ENCODE measurements around the gene CDC7. TPM values are rescaled to one million over a fixed set of nuclear protein-coding genes. Genes with fewer than 3 reads are reported as not detected.

Gene CDC7
- total RNA-seq, 1 experiment from 2014 or later, result 24.5 TPM

DNA sequence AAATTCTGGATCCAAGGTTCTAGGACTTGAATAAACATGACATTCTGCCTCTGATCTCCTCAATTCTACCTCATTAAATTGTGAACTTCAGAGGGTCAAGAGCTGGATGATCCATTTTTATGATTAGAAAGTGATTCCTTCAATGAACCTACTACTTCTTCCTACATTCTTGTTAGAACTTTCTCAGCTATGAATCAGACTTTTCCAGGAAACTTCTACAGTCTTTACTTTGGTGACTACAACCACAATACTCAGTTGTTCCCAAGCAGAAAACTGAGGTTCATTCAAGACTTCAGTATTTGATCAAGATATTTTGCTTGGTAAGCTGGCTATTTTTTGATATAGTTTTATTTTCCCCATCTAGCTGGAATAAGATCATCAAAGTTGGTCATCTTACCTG lies 51.4 kb downstream of the CDC7 start:
- Histone ChIP-seq H3K27me3 (ENCODE audit: insufficient read depth, low read length) (no peaks in the 10 kb centered on the region), H4K20me1 (ENCODE audit: insufficient read depth) (no peaks in the 10 kb centered on the region), H3K4me2 (ENCODE audit: low read length) (no peak overlapping the region), H3K27ac (ENCODE audit: low read depth, low read length) (no peak overlapping the region), H3K79me2 (ENCODE audit: insufficient read depth, low read length) (no peaks in the 10 kb centered on the region), H3K4me1 (ENCODE audit: control insufficient read depth in 1 of 2, insufficient read depth in 2 of 2, low read length in 2 of 2) (peaks cover 0 to 16% of the 10 kb centered on the region in 2 experiments; a peak in 1 of 4 replicates), H2AFZ (ENCODE audit: low read depth, low read length, poor library complexity, severe bottlenecking) (no peak overlapping the region), H3K9ac (ENCODE audit: low read length) (no peak overlapping the region), H3K9me3 (ENCODE audit: control insufficient read depth in 1 of 2, insufficient read depth in 1 of 2, low read depth in 1 of 2, low read length in 2 of 2) (peaks cover 0 to 4% of the 10 kb centered on the region in 2 experiments; a peak in 1 of 4 replicates), H3K4me3 (replicated peaks in 1 of 2; ENCODE audit: low read depth in 1 of 2, low read length in 2 of 2) (no peak overlapping the region), H3K36me3 (ENCODE audit: control insufficient read depth in 1 of 2, insufficient read depth in 2 of 2, low read length in 2 of 2) (no peaks in the 10 kb centered on the region), H3K9me2 (ENCODE audit: insufficient read depth) (no peaks in the 10 kb centered on the region)
- no TSS peak for BruUV-seq (replicated peaks)
- intact Hi-C loops (cut with micrococcal nuclease), result no loop called here
- CTCF ChIA-PET, result no interaction called here
- RAD21 ChIA-PET (ENCODE audit: low non-redundant PET in 1 of 2, low total read pairs in 2 of 2, uncharacterized antibody in 2 of 2, unreplicated experiment in 2 of 2), result no interaction called here
- DNase-seq (ENCODE audit: low read depth, low spot score), result no peak
- TF ChIP-seq SRF (IDR thresholded peaks at IDR 0.05; ENCODE audit: low read depth) (no peak), POLR2A (IDR thresholded peaks at IDR 0.05; ENCODE audit: borderline replicate concordance, extremely low read depth, insufficient read depth, insufficient read length) (no peak), TCF7L2 (IDR thresholded peaks at IDR 0.05; ENCODE audit: borderline replicate concordance, extremely low read depth, insufficient read depth, insufficient read length) (no peak), CEBPB (IDR thresholded peaks at IDR 0.05; ENCODE audit: low read depth) (no peak), EGR1 (IDR thresholded peaks at IDR 0.05; ENCODE audit: low read depth) (no peak), EZH2phosphoT487 (IDR thresholded peaks at IDR 0.05; ENCODE audit: borderline replicate concordance) (no peak), FOSL1 (IDR thresholded peaks at IDR 0.05; ENCODE audit: low read depth) (no peak)
- TF ChIP-seq, protein P1, sequence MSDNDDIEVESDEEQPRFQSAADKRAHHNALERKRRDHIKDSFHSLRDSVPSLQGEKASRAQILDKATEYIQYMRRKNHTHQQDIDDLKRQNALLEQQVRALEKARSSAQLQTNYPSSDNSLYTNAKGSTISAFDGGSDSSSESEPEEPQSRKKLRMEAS (IDR thresholded peaks at IDR 0.05), result no peak
- TF ChIP-seq, protein P2, sequence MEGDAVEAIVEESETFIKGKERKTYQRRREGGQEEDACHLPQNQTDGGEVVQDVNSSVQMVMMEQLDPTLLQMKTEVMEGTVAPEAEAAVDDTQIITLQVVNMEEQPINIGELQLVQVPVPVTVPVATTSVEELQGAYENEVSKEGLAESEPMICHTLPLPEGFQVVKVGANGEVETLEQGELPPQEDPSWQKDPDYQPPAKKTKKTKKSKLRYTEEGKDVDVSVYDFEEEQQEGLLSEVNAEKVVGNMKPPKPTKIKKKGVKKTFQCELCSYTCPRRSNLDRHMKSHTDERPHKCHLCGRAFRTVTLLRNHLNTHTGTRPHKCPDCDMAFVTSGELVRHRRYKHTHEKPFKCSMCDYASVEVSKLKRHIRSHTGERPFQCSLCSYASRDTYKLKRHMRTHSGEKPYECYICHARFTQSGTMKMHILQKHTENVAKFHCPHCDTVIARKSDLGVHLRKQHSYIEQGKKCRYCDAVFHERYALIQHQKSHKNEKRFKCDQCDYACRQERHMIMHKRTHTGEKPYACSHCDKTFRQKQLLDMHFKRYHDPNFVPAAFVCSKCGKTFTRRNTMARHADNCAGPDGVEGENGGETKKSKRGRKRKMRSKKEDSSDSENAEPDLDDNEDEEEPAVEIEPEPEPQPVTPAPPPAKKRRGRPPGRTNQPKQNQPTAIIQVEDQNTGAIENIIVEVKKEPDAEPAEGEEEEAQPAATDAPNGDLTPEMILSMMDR (IDR thresholded peaks at IDR 0.05 in 2 of 3, conservative IDR thresholded peaks at IDR 0.05 in 1 of 3; ENCODE audit: borderline replicate concordance in 1 of 3, insufficient read depth in 1 of 3, low read depth in 2 of 3, low read length in 2 of 3), result no peak
- TF ChIP-seq, protein P3, sequence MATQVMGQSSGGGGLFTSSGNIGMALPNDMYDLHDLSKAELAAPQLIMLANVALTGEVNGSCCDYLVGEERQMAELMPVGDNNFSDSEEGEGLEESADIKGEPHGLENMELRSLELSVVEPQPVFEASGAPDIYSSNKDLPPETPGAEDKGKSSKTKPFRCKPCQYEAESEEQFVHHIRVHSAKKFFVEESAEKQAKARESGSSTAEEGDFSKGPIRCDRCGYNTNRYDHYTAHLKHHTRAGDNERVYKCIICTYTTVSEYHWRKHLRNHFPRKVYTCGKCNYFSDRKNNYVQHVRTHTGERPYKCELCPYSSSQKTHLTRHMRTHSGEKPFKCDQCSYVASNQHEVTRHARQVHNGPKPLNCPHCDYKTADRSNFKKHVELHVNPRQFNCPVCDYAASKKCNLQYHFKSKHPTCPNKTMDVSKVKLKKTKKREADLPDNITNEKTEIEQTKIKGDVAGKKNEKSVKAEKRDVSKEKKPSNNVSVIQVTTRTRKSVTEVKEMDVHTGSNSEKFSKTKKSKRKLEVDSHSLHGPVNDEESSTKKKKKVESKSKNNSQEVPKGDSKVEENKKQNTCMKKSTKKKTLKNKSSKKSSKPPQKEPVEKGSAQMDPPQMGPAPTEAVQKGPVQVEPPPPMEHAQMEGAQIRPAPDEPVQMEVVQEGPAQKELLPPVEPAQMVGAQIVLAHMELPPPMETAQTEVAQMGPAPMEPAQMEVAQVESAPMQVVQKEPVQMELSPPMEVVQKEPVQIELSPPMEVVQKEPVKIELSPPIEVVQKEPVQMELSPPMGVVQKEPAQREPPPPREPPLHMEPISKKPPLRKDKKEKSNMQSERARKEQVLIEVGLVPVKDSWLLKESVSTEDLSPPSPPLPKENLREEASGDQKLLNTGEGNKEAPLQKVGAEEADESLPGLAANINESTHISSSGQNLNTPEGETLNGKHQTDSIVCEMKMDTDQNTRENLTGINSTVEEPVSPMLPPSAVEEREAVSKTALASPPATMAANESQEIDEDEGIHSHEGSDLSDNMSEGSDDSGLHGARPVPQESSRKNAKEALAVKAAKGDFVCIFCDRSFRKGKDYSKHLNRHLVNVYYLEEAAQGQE (IDR thresholded peaks at IDR 0.05; ENCODE audit: low read depth), result no peak
- no peak for ATAC-seq
- POLR2A ChIA-PET, result no interaction called here

Data from HCT116 (cell line).